Spleen (tissue), 3 donors: ENCODE results near the gene BIN2.
"Not testable (repeated sequence)": the region's sequence is repeated elsewhere in the genome, so short reads cannot be mapped to it uniquely, and the experiment has no call there.

Experiments used
- POLR2A ChIP-seq, 3 donors: fragments of 450-650 bp; IDR thresholded peaks; one replicate each; pipeline ENCODE4 v1.5.1; 2017; ENCODE audit warnings: antibody characterized with exemption in 3 of 3, mild to moderate bottlenecking in 1 of 3
- POLR2AphosphoS5 ChIP-seq, 3 donors: sonication (generic); formaldehyde crosslinking; IDR thresholded peaks; one replicate each; pipeline ENCODE4 v1.5.1; 2017; ENCODE audit warnings: antibody characterized with exemption in 3 of 3

GRCh38 chr12:51337336-51337735 is 13.4 kb upstream of the BIN2 start:
- TF ChIP-seq POLR2AphosphoS5, POLR2A (IDR thresholded peaks at IDR 0.05): not testable (repeated sequence)
